PFSK-1 (cell line): Measurements from ENCODE around the gene ACSM4.

ENCODE experiments used
- POLR2AphosphoS5 ChIP-seq: IDR thresholded peaks from 2 replicates; pipeline ENCODE4 v1.6.1; 2012; ENCODE audit warnings: low read depth, mild to moderate bottlenecking, control low read depth, low read length, moderate library complexity
- REST ChIP-seq, 2 experiments: IDR thresholded peaks; 2 replicates each; pipeline versions ENCODE4 v1.6.1 to v1.8.0; 2011 to 2012; ENCODE audit warnings: low read depth in 2 of 2, low read length in 2 of 2, control low read depth in 1 of 2, inconsistent platforms in 1 of 2, mild to moderate bottlenecking in 1 of 2, moderate library complexity in 1 of 2; ENCODE audit not compliant: insufficient read depth in 1 of 2
- TAF1 ChIP-seq: IDR thresholded peaks from 2 replicates; pipeline ENCODE4 v1.6.1; 2012; ENCODE audit warnings: low read length, control low read depth, borderline replicate concordance; ENCODE audit not compliant: insufficient read depth

DNA sequence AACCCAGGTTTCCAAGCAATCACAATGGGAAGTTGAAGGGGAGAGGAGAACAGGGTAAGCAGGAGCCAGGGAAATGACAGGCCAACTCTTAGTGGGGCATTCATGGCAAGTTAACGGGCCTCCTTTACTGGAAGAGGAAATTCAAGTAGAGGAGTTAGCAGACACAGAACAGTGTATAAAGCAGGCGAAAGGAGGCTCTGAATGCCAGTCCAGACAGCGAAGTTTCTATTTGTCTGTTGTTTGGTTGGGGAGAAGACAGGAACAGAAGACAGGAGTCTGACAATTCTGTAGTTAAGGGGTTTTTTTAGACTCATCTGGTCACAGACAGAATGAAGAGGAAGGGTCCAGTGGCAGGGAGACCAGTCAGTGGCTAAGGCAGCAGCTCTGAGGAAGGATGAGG, at the start of gene ACSM4:
- TF ChIP-seq REST (IDR thresholded peaks at IDR 0.05; ENCODE audit: insufficient read depth in 1 of 2, low read depth in 2 of 2, low read length in 2 of 2) = no peak
- no peak for TF ChIP-seq POLR2AphosphoS5
- TF ChIP-seq TAF1 = no peak
